Dermis microvascular lymphatic vessel endothelial cell (primary cell): ENCODE data around the gene DKKL1. TPM values are rescaled to one million over a fixed set of nuclear protein-coding genes. Genes with fewer than 3 reads are reported as not detected.
A peak's percentile ranks its signal among the peaks of the same experiment; 100 is the strongest.

Experiments
- DNase-seq, 2 donors: peaks; one replicate each; pipeline versions ENCODE4 v3.0.0 to v3.0.0-alpha.2; 2010; ENCODE audit warnings: low read depth in 2 of 2
- total RNA-seq: library from RNA; depleted of rRNA; stranded (reverse); fragments of >200 nt; gene quantifications from 2 replicates; pipeline ENCODE4 v1.2.1, GENCODE V29; 2014

DKKL1 gene
- total RNA-seq, 1 donor from 2014 or later: 0.13 TPM

DNA sequence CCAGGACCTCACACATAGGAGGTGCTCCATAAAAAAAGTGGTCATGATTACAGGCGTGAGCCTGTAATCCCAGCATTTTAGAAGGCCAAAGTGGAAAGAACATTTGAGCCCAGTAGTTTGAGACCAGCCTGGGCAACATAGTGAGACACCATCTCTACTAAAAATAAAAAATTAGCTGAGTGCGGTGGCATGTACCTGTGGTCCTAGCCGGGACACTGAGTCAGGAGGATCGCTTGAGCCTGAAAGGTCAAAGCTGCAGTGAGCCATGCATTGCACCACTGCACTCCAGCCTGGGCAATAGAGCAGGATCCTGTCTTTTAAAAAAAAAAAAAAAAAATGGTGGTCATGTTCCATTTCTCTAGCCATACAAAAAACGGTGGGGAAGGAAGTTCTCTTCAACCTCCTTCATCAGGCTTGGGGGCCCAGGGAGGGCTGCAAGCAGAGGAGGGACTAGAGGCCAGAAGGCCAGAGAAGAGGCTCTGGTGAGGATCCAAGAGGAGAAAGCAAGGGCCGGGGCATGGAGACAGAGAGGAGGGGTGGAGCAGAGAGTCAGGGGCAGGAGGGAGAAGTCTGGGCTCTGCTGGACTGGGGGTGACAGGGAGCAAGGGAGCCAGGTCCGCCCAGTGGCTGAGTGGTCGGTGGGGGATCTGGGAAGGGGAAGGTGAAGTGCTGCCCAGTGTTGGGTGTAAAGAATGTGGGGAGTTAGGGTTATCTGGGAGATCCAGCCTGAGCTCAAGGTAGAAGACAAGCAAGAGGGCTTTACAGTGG, 33.2 kb downstream of the DKKL1 start:
- no peak for DNase-seq

GRCh38 chr19:49398001-49398615, 34.4 kb downstream of the DKKL1 start:
- DNase-seq: no peak

DNA sequence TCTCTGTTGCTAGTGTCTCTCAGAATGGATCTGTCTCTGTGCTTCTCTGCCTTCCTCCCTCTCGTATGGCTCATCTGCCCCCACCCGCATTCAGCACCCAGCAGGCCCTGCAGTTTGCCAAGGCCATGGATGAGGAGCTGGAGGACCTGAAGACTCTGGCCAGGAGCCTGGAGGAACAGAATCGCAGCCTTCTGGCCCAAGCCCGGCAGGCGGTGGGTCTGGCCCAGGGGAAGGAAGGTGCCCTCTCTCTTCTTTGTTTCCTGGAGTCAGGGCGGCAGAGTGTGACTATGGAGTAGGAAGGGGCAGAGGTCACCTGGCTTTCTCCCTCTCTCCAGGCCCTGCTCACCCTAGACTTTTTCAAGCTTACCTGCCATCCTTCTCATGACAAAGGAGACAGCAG, 35.3 kb downstream of the DKKL1 start:
- no peak for DNase-seq

GRCh38 chr19:49400029-49400428, 36.4 kb downstream of the DKKL1 start:
- DNase-seq: no peak

- DNase-seq: no peak
These were observed 39.9 kb downstream of the DKKL1 start for GRCh38 chr19:49403404-49404187.

DNA sequence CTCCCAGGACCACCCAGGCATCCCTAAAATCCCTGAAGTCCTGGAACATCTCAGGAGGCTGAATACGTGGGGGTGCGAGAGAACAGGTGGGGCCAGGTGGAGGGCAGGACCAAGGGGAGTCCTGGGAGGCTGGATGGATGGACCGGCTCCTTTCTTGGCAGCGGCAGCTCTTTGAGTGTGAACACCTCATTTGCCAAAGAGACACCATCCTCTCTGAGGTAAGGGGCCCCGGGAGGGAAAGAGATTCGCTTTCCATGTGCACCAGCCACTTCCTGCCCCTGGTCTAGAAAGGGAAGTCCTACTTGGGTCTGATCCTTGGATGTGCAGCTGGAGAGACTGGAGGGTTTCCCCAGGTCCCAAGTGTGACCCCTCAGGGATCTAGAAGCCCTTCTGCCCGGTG, 43.4 kb downstream of the DKKL1 start:
- no peak for DNase-seq

- no peak for DNase-seq
These were observed 43.9 kb downstream of the DKKL1 start for GRCh38 chr19:49407482-49408015.

DNA sequence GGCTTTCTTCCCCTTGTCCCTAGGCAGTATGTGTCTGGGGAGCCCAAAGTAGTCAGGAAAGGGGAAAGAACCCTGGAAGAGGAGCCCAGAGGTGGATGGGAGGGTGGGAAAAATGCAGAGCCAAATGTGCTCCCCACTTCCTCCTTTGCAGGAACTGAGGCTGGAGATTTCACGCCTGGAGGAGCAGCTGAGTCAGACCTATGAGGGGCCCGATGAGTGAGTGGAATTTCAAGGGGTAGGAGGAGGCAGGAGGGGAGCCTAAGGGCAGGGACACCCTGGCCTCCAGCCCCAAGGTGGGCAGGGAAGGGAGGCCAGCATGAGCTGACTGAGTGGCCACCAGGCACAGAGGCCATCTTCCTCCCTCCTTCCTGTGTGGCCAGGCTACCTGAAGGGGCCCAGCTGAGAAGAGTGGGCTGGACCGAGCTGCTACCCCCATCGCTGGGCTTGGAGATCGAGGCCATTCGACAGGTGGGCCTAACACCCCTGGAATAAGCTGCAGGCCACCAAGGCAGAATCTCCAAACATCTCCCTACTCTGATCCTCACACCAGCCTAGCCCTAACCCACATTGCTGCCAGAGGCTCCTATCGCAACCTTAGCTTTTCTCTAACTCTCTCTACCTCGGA, 45.3 kb downstream of the DKKL1 start:
- DNase-seq: no peak

- no peak for DNase-seq
These were observed 45.9 kb downstream of the DKKL1 start for GRCh38 chr19:49409441-49410029.

DNA sequence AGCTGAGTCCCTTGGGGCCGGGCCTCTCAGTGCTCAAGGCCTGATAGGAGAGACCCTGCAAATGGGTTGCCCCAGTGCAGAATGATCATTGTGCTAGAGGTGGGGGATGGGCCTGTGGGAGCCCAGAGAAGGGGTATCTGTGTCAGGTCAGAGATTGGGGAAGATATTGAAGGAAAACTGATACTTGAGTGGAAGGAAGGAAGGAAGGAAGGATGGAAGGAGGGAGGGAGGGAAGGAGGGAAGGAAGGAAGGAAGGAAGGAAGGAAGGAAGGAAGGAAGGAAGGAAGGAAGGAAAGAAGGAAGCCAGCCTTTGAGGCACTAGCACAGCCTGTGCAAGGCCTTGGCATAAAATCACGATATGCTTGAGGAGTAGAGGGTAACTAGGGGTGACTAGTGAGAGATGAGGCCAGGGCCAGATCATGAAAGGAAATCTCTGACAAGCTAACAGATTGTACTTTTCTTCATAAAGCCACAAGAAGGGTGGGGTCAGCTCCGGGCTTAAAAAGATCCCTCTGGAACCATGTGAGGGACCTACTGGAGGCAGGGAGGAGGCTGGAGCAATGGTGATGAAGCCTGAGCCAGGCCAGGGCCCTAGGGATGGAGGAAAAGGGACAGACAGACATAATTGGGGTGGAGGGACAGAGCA, 48.1 kb downstream of the DKKL1 start:
- no peak for DNase-seq

DNA sequence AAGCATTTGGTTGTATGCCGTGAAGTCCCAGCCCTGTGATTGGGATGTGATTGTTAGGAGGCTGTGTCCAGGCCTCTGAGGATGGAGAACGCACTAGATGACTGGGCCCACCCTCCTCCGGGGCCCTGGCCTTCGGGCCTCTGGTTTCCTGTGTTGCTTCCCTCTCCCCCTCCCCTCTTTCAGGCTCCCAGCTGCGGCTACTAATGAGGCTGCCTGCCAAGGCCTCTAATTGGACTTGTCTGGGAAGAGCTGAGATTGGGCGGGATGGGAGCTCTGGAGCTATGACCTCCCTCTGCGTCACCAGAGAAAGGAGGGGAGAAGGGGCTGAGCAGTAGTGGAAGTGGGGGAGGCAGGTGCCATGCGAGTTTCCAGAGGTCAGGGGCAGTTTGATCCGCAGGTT, 49.7 kb downstream of the DKKL1 start:
- no peak for DNase-seq

DNA sequence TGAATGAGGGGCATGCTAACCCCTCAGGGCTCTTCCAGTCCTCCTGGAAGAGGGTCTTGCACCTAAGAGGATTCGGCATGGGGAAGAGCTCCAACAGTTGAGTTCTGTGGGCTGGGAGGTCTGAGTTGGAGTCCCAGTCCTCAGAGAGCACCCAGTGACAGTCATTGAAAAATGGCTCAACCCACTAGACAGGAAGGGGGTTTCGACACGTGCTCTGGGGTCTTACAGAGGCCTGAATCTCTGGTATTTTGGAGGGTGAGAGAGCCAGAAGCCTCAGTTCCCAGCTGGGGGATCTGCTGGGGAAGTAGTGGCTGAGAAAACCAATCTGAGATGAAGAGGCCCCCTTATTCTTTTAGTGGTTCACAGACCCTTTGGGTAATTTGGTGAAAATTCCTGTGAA, 50.6 kb downstream of the DKKL1 start:
- no peak for DNase-seq

GRCh38 chr19:49415102-49415809, 51.6 kb downstream of the DKKL1 start:
- DNase-seq: no peak

DNA sequence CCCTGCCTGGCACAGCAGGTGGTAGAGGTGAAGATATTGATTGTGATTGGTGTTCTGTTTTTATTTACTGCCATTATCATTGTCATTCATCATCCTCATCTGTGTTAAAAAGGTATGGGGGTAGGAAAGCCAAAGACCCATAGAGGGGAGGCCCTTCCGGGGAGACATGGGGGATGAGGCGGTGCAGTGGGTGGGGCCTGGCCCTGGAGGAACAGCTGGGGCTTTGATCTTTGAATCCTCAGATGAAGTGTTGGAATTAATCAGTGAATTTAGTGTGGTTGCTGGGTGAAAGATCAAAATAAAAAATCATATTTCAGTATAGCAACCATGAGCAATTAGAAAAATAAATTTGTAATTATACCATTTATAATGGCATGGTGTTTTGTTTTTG, 52.1 kb downstream of the DKKL1 start:
- no peak for DNase-seq

- no peak for DNase-seq
These were observed 53.4 kb downstream of the DKKL1 start for GRCh38 chr19:49417088-49417487.

DNA sequence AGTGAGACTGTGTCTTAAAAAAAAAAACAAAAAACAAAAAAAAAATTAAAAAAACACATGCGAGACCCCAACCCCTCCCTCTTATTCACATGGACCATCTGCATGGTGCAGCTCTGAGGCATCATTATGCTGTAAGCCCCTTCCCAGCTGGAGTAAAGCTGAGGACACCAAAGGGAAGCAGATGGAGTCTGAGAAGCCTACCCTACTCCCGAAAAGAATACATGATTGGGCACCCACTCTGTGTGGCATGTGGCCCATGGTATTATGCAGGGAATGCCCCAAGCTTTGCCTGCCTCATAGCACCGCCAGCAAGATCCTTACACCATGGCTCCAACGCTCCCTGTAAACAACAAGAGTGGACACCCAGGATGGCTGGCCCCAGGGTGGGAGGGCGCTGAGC, 54.8 kb downstream of the DKKL1 start:
- no peak for DNase-seq

DNA sequence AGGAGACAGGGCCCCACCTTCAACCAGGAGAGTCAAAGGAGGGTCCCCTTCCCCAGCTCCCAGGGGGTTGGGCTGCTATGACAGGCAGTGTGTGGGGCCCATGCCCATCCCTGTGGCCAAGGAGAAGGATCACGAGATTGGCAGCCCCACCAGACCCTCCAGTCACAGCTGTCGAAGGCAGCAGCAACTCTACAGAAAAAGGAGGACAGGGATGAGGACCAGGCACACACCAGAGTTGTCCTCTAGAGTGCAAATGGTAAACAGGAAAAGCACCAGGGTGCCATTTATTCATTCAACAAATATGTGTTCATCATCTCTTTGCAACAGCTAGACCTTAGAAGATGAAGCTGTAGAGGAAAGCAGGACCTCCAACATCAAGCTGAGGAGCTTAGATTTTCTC, 55.5 kb downstream of the DKKL1 start:
- no peak for DNase-seq

DNA sequence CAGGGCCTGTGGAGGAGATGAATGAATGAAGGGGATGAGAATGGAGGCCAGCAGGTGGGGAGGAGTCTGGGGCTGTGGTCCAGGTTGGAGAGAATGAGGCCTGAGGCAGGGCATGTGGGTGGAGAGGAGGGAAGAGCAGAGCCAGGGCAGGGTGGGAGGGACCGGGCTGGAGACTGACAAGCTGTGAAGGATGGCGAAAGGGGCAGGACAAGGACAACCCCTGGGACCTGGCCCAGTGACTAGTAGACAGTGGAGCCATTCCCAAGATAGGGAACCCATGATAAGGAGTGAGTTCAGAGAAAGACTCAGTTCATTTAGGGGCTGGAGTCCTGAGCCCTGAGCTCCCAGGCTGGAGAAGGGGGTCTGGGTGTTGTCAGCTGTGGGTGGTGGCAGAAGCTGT, 56.5 kb downstream of the DKKL1 start:
- DNase-seq: no peak

DNA sequence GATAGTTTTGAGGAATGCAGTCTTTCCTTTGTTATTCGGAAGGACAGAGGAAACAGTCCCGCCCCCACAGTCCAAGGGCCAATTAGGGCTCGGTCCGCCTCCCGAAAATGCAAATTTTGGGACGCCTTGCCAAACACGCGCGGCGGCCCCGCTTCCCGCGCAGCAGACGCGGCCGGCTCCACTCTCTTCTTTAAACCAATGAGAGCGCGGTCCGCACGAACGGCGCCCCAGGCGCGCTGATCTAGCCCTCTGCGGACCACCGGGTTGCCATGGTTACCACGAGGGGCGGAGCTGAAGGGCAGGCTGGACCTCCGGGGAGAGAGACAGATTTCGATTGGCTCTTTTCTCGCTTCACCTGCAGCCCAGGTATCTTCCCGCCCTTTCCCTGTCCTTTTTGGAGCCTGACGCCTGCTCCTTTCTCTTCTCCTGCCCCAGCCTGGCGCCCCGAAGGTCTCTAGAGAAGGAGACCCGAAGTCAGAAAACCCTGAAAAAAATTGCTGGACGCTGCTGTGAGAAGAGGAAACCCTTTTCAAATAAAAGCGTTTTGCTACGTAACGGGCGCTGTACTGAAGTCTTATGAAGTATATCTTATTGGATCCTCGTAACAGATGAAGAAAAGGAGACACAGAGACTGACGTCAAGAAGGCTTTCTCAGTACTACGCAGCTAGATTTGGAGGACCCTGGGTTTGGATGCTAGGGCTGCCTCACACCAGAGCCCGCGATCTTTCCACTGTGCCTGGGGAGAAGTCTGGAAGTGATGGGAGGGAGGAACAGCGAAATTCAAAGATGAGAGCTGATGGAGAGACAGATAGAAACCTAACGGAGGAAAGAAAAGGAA, 57.6 kb downstream of the DKKL1 start:
- DNase-seq: peak in 1 of 2 donors; percentile 49

DNA sequence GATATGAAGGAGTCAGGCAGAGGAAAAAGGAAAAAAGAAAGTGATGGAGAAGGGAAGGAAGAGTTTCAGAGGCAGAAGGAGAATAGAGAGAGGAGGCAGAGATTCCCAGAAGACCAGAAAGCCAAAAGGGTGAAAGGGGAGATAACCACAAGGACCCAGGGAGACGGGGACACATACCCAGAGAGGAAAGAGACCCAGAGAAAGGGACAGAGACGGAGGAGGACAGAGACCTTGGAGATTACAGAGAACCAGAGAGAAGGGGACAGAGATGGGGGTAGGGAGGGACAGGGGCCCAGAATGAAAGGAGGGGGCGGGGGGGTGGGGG, 58.2 kb downstream of the DKKL1 start:
- no peak for DNase-seq
